HG03565 (cell line): Measurements from ENCODE around the gene PRKAR2B.
"Not testable (repeated sequence)": the region's sequence is repeated elsewhere in the genome, so short reads cannot be mapped to it uniquely, and the experiment has no call there.

Experiments used
- ATAC-seq: cut with Tn5 transposase; IDR thresholded peaks from one replicate; pipeline ENCODE4 v1.9.1; 2021; ENCODE audit warnings: mild to moderate bottlenecking, moderate library complexity; ENCODE audit not compliant: unreplicated experiment

PRKAR2B gene

DNA sequence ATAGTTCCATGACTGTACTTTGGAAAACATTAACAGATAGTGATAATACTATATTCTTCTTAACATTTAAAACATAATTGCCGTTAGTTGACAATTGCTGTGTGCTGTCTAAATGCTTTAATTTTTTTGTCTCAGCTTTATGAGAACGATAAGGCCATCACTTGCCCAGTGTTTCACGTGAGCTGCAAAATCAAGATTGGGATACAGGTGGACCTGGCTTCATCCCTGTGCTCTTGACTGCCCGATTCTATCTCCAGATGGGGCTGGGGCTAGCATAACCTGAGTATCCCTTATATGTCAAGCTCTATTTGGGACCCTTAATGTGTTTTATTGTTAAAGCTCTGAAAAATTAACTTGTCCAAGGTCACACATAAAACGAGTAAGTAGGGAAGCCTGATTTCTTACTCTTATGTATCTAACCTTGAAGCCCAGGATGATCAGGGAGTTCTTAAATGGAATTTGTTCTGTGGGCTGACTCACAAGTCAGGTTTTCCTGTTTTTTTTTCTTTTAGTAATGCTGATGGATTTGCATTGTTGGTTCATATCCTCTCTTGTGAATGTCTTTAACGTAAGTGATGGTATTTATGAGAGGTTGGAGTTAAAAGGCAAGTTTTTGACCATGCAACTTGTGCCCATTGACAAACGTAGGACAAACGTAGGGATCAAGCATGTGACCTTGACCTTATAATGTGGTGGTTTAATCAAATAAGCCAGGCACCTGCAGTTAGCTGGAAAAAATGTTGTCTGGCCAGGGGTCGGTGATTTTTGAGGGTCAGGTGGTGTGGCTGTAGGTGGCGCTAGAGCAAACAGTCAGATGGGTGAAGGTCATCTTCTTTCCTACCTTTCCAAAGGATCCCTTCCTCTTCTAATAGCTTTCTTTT lies 3.6 kb downstream of the PRKAR2B start:
- no peak for ATAC-seq

DNA sequence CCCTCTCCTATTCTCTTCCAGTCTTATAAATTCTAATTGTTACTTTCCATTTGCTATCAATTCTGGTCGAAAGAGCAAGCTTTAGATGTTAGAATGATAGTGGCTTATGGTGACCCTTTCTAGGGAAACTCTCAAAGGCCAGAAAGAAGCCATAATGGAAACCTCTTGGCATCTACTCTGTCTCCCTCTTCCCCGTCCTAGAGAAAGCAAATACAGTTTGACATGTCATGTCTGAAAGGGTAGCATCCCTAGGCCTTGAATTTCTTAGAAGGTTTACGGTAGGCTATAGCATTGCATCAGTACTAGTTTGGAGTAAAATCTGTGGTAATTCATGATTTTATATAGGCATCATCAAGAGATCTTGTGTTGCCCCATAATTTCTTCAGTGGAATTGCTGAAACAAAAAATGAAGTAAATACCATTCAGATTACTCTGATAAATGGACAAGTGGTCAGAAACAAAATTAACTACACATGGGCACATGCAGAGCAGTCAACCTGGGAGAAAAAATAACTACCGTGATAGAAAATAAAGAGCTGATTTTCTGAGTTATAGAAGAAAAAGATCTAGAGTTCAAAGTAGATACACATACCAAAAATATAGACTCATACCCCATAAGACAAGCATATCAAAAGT lies 4.4 kb downstream of the PRKAR2B start:
- ATAC-seq: no peak

DNA sequence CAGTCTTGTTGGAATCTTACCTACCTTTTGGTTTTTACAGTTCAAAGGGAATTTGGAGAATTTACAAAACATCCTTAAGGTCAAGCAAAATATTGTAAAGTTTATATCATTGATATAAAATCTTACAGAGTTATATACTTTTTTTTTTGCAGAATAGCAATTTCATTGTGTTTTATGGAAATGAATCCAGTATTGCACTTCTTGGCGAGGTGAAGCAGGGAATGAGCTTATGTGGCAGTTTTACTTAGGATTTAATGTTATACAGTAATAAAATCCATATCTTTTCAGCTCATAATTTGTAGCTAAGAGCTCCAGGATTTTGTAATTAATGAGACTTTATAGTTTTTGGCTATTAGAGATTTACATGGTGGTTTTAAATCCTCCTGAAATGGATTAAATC lies 5.0 kb downstream of the PRKAR2B start:
- no peak for ATAC-seq

DNA sequence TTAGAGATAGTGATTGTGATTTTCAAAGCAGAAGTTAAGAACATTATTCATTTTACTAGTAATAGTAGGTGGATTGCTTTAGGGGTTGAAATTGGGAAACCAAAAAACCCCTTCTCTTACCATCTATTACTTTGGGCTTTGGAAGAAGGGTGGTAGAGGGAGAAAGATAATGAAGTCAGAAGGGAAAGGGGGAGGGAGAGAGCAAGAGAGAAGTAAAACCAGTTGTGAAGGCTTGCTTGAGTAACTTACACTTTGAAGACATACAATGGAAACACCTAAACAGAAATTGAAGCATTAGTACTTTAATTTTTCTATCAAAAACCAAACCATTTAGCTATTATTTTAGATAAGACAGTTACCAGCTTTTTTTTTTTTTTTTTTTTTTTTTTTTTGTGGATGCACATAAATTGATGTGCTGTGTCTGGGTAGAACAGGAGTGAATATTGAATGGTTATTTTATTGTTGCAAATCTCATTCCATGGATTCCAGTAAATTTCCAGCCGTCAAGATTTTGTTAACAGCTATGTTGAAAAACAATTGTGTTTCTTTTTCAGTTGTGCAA lies 5.5 kb downstream of the PRKAR2B start:
- ATAC-seq: no peak

DNA sequence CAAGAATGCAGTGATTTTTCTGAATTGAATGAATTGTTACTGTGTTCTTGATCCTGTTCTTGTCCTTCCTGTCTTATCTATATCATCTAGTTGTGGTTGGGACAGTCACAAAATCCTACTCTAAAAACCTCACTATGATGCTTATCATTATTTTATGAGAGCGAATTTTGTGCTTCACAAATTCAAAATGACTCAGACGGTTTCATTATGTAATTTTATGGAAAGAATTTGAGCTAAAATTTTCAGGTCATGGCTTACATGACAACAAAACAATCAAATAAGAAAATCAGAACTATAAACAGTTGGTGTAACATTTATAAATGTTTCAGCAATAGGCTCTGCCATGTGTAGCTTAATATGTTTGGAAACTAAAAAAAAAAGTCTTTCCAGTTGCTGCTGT lies 6.9 kb downstream of the PRKAR2B start:
- ATAC-seq: no peak

DNA sequence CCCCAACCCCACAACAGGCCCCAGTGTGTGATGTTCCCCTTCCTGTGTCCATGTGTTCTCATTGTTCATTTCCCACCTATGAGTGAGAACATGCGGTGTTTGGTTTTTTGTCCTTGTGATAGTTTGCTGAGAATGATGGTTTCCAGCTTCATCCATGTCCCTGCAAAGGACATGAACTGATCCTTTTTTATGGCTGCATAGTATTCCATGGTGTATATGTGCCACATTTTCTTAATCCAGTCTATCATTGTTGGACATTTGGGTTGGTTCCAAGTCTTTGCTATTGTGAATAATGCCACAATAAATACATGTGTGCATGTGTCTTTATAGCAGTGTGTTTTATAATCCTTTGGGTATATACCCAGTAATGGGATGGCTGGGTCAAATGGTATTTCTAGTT lies 10.5 kb downstream of the PRKAR2B start:
- ATAC-seq: not testable (repeated sequence)

DNA sequence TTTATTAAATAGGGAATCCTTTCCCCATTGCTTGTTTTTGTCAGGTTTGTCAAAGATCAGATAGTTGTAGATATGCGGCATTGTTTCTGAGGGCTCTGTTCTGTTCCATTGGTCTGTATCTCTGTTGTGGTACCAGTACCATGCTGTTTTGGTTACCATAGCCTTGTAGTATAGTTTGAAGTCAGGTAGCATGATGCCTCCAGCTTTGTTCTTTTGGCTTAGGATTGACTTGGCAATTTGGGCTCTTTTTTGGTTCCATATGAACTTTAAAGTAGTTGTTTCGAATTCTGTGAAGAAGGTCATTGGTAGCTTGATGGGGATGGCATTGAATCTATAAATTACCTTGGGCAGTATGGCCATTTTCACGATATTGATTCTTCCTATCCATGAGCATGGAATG lies 11.6 kb downstream of the PRKAR2B start:
- ATAC-seq: not testable (repeated sequence)

DNA sequence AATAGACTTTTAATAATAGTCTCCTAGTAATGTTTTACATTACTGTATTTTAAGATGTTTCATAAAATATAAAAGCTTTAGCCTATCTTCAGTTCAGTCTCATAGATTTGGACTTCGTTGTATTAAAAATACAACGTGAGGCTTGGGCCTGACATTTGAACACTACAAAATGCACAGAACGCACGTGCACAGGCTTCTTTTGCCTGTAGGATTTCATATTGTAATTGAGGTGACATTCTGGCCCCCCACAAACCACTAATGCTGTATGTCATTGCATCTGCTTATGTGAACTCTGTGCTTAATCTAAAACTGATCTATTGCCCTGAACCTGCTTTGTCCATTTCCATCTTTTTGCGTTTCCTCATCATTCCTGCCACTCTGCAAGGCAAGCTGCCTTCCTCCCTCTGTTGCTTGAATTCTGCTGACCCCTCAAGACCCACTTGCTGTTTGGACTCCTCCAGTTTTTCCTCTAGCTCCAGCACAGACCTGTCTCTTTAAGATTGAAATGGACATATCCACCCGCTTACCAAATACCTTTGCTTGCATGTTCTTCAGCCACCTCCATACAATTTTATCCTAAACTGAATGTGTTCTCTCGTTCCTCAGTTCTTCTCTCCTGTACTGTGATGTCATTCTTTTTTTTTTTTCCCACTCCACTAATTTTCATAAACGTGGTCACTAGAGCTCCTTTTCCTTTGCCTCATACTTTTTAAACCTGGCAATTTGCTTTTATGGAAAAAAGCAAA lies 12.4 kb downstream of the PRKAR2B start:
- no peak for ATAC-seq

DNA sequence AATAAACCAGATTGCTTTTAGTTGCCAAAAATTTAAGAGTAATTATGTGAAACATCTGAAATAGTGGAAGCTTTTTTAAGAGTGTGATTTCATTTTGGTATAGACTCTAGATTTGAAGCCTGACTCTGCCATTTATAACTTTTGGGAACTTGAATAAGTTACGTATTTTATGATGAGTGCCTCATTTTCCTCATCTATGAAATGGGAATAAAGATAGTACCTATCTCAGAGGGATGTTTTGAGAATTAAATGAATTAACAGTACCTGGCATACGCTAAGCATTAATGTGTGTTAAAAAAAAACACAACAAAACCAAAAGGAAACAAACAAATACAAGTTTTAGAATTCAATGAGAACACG lies 12.9 kb downstream of the PRKAR2B start:
- ATAC-seq: no peak

DNA sequence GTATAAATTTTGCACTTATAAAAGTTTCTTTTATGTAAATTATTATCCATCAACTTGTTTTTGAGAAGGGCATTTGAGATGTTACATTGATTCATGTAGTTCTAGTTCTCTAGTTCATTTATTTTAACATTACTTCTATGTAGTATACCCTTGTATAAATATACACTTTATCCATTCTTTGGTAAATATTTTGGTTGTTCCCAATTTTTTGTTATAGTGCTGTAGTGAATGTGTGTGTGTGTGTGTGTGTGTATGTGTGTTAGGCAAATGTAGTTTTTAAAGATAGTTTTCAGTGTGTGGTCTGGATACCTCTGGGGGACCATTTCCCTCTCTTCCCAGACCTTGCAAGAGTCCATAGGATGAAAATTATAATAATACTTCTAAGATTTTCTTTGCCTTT lies 15.0 kb downstream of the PRKAR2B start:
- ATAC-seq: no peak

DNA sequence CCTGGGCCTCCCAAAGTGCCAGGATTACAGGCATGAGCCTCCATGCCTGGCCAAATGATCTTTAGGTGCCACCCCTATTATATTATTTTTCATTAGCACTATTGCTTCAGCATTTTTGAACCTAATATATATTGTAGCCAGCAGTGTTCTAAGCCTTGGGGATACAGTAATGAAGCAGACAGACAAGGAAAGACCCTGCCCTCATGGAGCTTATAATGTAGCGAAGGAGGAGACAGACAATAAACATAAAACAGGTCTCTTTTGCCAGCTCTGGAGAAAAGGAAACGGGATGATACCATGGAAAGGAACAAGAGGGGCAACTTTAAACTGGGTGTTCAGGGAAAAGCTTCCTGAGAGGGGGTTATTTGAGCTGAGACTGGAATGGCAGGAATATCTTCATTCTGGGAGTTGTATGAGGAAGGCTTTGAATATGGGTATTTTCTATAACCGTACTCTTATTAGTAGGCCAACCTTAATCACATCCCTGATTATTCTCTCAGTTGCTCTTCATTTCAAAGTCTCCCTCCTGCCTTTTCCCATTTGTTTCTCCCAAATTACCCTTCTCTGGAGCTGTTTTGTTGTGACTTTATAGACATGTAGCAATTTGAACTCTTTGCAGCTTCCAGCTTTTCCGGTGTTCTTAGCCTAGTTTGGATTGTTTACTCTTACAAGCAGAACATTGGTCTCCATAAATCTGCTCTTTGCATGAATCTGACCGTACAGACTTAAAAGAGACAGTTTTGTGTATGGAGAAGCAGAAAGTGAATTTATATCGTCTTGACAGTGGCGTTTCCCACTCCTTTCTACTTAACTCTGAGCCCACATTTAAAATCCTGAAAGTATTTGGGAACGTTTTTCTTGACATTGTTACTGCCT lies 19.0 kb downstream of the PRKAR2B start:
- no peak for ATAC-seq

DNA sequence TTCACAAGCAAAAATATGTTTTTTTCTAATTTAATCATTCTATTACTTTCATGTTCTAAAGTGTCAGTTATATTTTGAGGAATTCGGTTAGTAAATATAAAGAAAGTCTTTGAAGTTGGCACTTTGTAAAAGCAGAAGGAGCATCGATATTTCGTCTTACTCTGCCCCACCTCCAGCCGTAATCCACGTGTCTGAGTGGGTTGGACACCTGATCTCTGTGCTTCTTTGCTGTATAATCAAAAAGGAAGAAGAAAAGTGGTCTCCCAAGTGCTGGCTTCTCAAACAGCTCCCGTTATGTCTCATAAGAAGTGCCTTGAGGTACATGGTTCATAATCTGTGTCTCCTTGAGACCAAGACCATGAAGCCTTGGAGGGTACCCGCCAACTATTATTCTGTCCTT lies 19.8 kb downstream of the PRKAR2B start:
- ATAC-seq: no peak

DNA sequence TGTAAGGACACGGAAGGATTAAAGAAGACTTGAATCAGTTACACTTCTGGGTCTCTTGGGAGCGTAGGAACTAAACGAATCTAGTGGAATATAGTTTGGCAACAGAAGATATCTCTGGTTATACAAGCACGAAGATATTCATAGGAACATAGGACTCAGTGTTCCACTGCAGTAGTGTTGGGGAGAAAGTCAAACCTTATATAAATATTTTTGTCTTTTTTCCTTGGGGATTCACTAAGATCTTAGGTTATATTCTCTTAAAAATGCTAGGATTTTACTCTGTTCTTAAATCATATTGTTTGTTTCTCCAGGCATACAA lies 21.4 kb downstream of the PRKAR2B start:
- ATAC-seq: no peak

DNA sequence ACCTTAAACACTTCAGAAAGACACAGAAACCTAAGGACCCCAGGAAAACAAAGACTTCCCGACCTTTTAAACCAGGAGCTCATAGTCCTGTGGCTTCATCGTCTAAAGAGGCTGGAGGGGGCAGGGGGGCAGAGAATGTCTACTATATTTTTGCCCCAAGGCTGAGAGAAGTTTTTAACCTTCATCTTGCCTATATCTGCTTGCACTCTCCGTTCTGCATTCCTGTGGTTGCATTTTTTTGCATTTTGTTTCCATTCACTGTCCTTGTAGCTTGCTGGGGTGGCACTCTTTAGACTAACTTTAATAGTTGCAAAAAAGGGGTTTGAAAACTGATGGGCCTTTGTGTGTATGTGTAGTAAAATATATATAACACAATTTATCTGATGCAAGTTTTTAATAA lies 23.7 kb downstream of the PRKAR2B start:
- ATAC-seq: no peak

DNA sequence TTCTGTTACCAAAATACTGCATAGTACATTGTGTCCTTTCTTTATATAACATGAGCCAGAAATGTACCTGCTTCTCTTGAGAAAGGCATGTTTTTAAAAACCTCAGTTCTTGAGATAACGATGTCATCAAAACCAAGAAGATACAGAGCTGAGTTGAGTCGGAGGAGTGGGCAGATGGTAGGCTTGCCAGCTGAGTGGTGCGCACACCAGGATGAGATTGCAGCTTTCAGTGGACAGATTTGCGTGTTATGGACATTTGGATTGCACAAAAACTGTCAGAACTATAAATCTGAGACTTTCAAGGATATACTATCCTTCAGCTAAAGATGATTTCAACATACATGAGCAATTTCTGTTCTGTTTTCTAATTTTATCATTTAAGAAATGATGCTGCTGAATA lies 25.0 kb downstream of the PRKAR2B start:
- no peak for ATAC-seq

DNA sequence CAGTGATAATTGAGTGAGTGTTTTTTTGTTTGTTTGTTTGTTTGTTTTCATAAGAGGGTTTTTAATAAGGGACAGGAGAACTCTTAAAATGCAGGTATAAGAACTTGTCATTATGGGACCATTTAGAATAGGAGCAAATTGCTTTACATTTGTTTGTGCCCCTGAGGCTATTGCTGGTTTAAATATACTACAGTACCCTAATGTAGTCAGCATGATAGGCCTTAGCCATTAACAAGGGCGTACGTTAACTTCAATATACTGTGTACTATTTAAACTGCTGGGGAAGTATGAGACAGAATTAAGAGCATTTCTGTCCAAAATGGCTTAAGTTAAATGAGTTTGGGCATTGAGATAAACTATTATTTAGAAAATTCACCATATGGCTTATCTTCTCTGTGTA lies 26.2 kb downstream of the PRKAR2B start:
- ATAC-seq: no peak

DNA sequence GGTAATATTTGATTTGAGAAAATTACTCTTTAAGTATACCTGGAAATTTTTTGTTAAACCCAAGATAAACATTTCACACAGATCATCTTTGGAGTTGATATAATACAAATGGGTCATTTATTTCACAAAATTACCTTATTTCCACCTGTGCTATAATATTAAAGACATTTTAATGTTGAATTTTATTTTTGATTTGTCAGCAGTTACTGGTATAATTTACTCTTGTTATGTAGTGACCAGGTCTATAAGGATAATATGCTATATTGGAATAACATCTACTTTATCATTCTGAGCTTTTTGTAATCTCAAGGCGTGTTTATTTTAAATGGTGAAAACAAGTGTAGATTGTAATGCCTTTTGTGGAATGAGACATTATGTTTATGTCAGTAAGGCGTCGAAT lies 26.6 kb downstream of the PRKAR2B start:
- no peak for ATAC-seq

DNA sequence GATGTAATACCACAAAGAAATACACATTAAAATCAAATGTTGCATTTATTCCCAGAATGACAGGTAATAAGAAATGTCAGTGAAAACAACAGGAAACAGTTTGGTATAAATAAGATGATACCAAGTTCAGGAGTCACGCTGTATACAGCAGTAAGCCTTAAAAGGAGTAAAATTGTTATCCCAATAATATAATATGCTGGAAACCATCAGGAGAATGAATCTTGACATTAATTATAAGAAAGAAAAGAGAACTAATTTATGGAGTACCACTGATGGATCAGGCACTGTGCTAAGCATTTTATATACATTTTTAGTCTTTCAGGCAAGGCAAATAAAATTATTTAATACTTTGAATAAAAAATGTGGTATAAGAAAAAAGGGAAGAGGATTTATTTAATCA lies 27.6 kb downstream of the PRKAR2B start:
- no peak for ATAC-seq

DNA sequence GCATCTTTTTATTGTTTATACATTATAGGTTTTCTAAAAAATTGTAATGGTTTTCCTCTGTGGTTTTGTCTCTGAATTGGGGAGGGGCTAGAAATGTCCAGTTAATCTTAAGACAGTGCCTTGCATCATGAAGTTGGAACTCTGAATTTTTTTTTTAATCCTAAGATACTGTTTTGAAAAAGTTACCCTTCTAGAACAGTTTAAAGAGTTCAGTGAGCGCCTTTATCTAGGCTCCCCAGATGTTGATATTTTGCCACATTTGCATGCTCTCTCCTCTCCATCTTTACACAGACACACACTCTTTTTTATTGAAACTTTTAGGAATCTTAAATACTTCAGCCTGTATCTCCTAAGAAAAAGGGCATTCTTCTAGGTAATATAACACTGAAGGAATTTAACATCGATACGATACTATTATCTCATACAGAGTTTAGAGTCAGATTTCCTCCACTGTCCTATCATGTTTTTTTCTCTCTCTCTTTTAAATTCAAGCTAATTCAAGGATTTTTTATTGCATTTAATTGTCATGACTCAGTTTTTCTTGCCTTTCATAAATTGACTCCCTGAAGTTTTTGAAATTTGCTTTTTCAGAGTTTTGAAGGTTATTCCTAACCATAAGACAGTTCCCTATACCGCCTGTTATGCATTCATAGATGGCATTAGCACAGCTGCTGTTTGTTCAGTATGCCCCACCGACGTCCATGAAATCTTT lies 31.5 kb downstream of the PRKAR2B start:
- ATAC-seq: no peak
